GM18519 (cell line): Measurements from ENCODE around the gene RPS6KA3.
"Not testable (repeated sequence)": the region's sequence is repeated elsewhere in the genome, so short reads cannot be mapped to it uniquely, and the experiment has no call there.

Experiments
- ATAC-seq: cut with Tn5 transposase; IDR thresholded peaks from one replicate; pipeline ENCODE4 v1.9.1; 2021; ENCODE audit warnings: mild to moderate bottlenecking, moderate library complexity; ENCODE audit not compliant: unreplicated experiment, low FRiP score

Gene RPS6KA3

GRCh38 chrX:20149326-20149725 is 117.4 kb downstream of the RPS6KA3 start:
- ATAC-seq: no peak

- no peak for ATAC-seq
These were observed 119.1 kb downstream of the RPS6KA3 start for GRCh38 chrX:20147561-20147960.

GRCh38 chrX:20144491-20144890 is 122.2 kb downstream of the RPS6KA3 start:
- ATAC-seq: no peak

- ATAC-seq: no peak
These were observed 123.1 kb downstream of the RPS6KA3 start for GRCh38 chrX:20143561-20143960.

GRCh38 chrX:20143111-20143510 is 123.6 kb downstream of the RPS6KA3 start:
- no peak for ATAC-seq

GRCh38 chrX:20141281-20142220 is 125.2 kb downstream of the RPS6KA3 start, which contains the start of gene EIF1AX:
Gene EIF1AX (minus strand): TSS chrX:20141838. CDS start chrX:20141640, 198 bp downstream.
- ATAC-seq: peak; percentile 98

- ATAC-seq: no peak
These were observed 126.3 kb downstream of the RPS6KA3 start for GRCh38 chrX:20140420-20140819.

GRCh38 chrX:20139966-20140365 is 126.7 kb downstream of the RPS6KA3 start:
- no peak for ATAC-seq

GRCh38 chrX:20135944-20136343 is 130.8 kb downstream of the RPS6KA3 start:
- ATAC-seq: no peak

- ATAC-seq: no peak
These were observed 134.0 kb downstream of the RPS6KA3 start for GRCh38 chrX:20132666-20133065.

- no peak for ATAC-seq
These were observed 136.4 kb downstream of the RPS6KA3 start for GRCh38 chrX:20130357-20130756.

- no peak for ATAC-seq
These were observed 137.2 kb downstream of the RPS6KA3 start for GRCh38 chrX:20129547-20129946.

GRCh38 chrX:20128670-20129069 is 138.0 kb downstream of the RPS6KA3 start:
- ATAC-seq: no peak

- ATAC-seq: not testable (repeated sequence)
These were observed 139.3 kb downstream of the RPS6KA3 start for GRCh38 chrX:20127440-20127839.

GRCh38 chrX:20126833-20127232 is 139.9 kb downstream of the RPS6KA3 start:
- not testable (repeated sequence) for ATAC-seq

GRCh38 chrX:20124964-20125363 is 141.7 kb downstream of the RPS6KA3 start:
- ATAC-seq: no peak

GRCh38 chrX:20118065-20118824 is 148.5 kb downstream of the RPS6KA3 start:
- ATAC-seq: no peak

- no peak for ATAC-seq
These were observed 150.0 kb downstream of the RPS6KA3 start, which contains the start of gene MAP7D2 for GRCh38 chrX:20116577-20117240. Gene MAP7D2 (minus strand): TSS chrX:20116907. CDS start chrX:20116879, 28 bp downstream.

GRCh38 chrX:20116087-20116576 is 150.6 kb downstream of the RPS6KA3 start:
- ATAC-seq: no peak

- no peak for ATAC-seq
These were observed 154.5 kb downstream of the RPS6KA3 start for GRCh38 chrX:20112022-20112774.
